CD4-positive, alpha-beta T cell treated with Interferon alpha-2 for 1 hour (primary cell): ENCODE data around the gene LRRC31.

Source experiments
- DNase-seq, 2 donors: peaks; one replicate each; pipeline ENCODE4 v3.0.0-alpha.2; 2020 to 2022

Gene LRRC31

DNA sequence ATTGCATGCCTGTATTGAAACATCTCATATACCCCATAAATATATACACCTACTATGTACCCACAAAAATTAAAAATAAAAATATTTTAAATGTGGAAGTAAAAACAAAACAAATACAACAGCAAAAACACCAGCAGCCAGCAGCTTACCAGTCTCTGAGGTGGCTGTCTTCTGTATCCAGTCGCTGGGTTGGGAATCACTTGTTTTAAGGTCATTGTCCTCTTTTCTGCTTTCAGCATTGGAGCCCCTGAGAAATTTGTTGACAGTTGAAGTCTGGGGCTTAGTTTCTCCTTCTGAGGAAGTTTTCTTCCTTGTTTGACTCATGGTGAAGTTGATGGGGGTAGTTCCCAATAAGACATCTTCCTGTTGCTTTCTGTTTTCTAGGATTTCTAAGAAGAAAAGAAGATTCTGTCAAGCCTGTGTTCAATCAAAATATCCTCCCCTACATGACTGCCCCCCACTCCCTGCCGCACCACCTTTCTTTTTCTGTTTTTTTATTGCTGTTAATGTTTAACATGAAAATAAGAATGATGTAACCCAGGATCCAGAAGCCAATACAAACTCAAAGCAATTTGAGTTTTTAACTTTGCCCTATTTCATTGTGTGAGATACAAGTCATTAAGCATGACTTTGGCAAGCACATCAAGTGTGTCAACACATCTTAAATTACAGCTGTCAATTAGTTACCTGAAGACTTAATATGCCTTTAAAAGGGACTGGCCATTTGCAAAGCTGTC, at the start of gene LRRC31:
Gene LRRC31 (minus strand): TSS at position 452 of the 737 bp plus-strand sequence. CDS start 128 bp downstream, at position 324.
- DNase-seq = no peak

DNA sequence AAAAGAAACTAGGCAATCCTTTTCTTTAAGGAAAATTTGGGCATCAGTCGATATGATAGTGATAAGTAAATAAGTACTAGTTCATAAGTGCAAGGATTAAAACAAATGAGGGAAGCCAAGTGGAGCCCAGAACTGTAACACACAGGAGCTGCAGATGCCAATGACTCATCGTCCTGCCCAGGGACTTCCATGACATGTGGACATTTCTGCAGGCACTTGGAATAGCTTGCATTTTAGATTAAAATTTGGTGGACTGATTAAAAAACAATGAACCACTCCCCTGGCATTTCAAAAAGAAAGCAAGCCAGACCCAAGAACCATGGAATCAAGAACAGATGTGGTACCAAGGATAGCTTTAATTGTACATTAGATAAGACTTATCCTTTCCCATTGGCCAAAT, 44.6 kb upstream of the LRRC31 start:
- DNase-seq = no peak

DNA sequence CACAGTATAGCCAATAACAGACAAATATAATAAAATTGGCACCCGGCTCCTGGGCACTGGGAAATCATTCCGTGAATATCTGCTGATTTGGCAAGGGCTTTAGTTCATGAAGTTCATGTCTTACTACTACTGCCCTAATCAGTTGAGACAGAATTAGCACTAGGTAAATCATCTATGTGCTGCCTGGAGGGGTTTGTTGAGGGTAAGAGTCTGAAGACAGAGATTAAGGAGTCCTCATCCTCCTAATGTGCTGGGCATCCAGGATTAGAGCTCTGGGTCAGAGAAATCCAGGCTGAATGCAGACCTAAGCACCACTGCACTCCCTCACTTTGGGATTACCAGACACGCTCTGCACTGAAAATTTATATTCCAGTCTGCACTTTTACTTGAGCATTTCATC, 43.6 kb upstream of the LRRC31 start:
- DNase-seq = no peak

GRCh38 chr3:169911272-169911671, 41.5 kb upstream of the LRRC31 start, which contains the start of gene SAMD7:
Gene SAMD7 (plus strand): TSS chr3:169911572. CDS start chr3:169919499, 7,927 bp downstream.
- no peak for DNase-seq

DNA sequence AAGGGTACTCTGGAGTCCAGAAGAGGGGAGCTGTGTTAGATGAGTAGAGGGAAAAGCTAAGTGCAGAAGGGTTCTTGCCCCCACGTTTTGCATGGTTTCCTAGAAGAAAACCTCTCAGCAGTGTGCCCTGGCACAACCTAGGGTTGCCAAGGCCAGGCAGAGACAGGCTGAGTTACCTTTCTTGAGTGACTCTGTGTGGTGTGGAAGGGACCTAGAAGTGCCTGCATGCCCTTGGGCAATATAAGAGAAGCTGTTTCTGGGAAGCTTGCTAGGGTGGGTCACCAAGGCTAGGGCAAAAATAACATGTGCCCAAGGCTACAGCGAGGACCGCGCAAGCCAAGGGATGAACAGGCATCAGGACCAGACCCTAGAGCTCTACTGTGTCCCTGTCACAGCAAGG, 38.2 kb upstream of the LRRC31 start:
- DNase-seq = no peak

GRCh38 chr3:169907476-169907875, 37.7 kb upstream of the LRRC31 start:
- no peak for DNase-seq

- DNase-seq = no peak
These were observed 35.7 kb upstream of the LRRC31 start for GRCh38 chr3:169905404-169905803.

GRCh38 chr3:169901453-169901852, 31.7 kb upstream of the LRRC31 start:
- DNase-seq = no peak

DNA sequence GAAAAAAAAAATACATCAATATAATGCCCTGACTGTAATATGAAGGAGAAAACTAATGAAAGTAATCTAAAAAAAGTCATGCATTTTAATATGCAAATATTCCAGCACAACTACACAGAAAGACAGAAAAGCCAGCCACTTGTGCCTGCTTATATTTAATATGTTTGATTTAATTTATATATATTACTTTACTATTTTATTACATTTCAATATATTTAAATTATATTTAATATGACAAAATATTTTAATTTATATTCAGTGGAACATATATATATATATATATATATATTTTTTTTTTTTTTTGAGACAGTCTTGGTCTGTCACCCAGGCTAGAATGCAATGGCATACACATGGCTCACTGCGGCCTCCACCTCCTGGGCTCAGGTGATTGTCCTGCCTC, 27.5 kb upstream of the LRRC31 start:
- no peak for DNase-seq

DNA sequence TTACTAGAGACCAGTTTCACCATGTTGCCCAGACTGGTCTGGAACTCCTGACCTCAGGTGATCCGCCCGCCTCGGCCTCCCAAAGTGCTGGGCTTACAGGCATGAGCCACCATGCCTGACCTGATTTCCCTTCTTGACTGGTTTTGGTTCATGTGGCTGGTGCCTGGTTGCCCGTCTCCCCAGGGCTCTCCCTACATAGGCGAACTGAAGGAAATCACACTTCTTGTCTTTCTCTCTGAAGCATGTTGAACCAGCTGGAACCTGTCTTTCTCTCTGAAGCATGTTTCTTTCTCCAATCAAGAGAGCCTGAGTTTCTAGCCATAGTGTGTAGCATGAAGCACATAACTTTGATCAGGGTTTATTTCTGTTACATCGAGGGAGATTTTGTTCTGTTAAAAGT, 25.3 kb upstream of the LRRC31 start:
- no peak for DNase-seq

- no peak for DNase-seq
These were observed 24.4 kb upstream of the LRRC31 start for GRCh38 chr3:169894110-169894509.

- DNase-seq = no peak
These were observed 22.2 kb upstream of the LRRC31 start for GRCh38 chr3:169891886-169892285.

DNA sequence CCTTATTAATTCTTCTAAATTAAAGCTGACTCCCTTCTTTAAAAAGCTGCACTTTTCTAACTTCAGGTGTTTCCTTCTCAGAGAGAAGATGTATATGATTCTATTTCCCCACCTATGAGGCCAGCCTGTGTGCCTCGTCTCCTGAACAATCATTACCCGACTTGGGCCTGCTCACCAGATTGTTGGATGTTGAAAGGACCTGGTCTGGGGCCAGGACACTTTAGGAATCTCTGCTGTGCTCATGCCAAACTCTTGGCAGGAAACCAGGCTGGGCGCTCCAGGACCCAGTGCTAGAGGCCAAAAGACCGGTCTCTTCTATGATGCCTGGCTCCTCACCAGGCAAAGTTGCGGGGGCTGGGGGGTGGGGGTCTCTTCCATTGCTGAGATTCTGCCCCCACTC, 16.9 kb upstream of the LRRC31 start:
- no peak for DNase-seq

DNA sequence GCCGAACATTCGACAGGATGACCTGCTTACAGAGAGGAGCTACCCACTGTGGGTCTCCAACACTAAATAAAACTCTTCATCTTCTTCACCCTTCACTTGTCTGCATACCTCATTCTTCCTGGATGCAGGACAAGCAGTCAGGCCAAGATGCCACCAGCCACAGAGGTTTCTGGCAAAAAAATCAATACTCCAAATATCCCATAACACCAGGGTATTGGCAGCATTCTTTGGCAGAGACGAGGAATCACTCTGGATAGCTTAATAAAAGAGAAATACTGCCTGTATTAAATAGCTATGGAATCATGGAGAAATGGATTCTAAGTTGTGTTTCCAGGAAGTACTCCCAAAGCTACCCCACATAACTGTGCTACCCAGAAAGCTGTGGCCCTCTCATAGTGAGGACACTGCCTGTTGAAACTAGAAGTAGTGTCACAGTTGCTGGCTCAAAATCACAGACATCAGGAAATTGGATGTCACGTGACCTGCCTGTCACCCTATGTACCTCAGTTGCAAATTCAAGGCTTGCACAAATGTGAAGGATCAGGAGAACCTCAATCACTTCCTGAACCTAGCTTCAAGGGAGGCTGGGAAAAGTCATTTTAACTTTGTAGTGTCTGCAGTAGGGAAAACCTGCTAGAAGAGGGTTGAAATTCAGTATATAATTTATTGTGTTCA, 11.0 kb upstream of the LRRC31 start:
- DNase-seq = no peak

DNA sequence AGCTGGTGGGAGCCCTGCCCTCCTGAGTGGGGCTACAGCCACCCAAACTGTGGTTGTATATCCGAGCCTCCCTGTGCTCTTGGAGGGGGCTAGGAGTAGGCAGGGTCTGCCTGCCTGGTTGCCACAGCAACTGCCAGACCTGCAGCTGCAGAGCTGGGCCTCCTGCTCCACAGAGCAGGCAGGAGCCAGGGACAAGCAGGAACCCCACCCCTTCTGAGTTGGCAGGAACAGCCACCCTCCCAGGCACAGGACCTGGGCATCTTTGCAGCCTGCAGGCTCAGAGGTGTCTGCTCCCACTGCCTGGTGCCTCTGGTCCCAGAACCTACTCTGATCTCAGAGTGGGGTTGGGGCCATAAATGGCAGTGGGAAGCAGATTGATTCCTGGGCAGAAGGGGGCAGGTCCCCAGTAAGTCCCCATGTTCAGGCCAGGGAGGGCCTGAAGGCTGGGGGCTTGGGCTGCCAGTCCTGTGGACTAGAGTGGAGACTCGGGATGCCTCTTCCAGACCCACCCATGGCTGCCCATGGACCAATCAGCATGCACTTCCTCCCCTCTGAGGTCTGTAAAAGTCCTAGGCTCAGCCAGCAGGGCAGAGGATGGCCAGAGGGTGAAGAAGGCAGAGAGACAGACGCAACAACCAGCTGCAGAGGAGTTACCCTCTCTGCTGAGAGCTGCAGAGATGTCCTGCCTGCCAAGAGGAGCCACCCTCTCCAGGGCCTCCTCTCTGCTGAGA, 10.3 kb upstream of the LRRC31 start:
- DNase-seq = no peak

GRCh38 chr3:169879013-169879557, 9.3 kb upstream of the LRRC31 start:
- no peak for DNase-seq

- DNase-seq = no peak
These were observed 1.6 kb upstream of the LRRC31 start for GRCh38 chr3:169871129-169871886.

DNA sequence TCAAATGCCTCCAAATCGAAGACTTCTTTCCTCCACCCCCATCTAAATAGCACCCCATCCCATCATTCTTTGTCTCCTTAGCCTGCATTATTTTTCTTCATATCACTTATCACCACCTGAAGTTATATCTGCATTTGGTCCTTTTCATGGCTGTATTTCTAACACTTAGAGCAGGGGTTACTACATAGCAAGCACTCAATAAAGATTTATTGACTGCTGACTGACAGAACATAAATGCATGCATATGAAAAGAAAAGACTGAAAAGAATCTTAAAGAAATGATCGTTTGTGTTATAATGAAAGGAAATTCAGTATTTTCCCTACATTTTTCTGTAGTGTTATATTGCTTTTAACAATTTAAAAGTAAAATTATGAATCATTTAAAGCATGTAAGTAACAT, 1.4 kb downstream of the LRRC31 start:
- DNase-seq = no peak

DNA sequence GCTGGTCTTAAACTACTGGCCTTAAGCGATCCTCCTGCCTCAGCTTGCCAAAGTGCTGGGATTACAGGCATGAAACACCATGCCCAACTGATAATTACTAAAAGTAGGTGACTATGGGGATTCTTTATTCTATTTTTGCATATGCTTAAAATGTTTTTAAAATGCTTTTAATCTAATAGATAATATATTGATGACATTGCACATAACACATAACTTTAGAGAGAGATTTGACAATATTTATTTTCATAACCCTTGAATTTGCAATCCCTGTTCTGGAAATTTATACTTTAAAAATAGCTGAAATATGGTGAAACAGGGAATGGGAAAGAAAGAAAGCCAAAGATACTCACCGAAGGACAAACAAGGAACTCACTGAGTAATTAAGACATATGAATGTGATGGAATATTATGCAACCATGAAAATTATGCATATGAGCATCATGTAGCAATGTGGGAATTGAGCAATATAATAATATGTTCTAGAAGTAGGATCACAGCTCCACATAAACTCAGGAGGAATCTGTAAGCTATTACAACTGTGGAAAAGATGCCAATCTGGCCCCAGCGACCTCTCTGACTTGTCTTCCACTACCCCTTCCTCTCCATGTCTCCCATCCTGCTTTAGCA, 2.0 kb downstream of the LRRC31 start:
- DNase-seq = no peak

DNA sequence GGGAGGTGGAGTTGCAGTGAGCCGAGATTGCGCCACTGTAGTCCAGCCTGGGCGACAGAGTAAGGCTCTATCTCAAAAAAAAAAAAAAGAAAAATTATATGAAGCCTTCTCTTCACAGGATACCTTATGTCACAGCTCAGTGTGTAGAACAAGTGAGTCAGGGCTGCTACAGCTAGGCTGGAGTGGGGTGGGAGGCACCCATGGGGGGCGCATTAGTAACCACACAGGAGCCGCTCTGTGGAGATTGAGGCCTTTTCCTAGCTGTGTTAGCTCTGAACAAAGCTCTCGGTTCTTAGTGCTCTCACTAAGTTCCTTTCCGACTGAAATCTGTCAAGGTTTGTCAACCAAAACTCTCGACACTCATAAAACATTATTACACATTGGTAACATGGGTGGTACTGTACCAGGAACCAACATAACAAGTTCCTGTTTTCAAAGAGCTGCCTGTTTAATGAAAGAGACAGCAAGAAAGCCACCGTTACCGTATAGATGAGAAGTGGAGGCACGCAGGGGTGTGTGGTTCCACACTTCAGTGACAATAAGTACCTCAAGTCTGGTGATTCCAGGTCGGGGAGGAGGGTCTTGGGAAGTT, 4.5 kb downstream of the LRRC31 start:
- no peak for DNase-seq

- no peak for DNase-seq
These were observed 5.5 kb downstream of the LRRC31 start for GRCh38 chr3:169864270-169864669.

GRCh38 chr3:169863458-169863899, 6.3 kb downstream of the LRRC31 start:
- DNase-seq = peak; percentile 70 to 78
